CD1c-positive myeloid dendritic cell (primary cell): Measurements from ENCODE around the gene ARHGAP24.
A peak's percentile ranks its signal among the peaks of the same experiment; 100 is the strongest.
"Not testable (repeated sequence)": the region's sequence is repeated elsewhere in the genome, so short reads cannot be mapped to it uniquely, and the experiment has no call there.

Experiments used
- DNase-seq: peaks from one replicate; pipeline ENCODE4 v3.0.0-alpha.2; 2016; ENCODE audit errors: extremely low spot score

The ARHGAP24 gene

DNA sequence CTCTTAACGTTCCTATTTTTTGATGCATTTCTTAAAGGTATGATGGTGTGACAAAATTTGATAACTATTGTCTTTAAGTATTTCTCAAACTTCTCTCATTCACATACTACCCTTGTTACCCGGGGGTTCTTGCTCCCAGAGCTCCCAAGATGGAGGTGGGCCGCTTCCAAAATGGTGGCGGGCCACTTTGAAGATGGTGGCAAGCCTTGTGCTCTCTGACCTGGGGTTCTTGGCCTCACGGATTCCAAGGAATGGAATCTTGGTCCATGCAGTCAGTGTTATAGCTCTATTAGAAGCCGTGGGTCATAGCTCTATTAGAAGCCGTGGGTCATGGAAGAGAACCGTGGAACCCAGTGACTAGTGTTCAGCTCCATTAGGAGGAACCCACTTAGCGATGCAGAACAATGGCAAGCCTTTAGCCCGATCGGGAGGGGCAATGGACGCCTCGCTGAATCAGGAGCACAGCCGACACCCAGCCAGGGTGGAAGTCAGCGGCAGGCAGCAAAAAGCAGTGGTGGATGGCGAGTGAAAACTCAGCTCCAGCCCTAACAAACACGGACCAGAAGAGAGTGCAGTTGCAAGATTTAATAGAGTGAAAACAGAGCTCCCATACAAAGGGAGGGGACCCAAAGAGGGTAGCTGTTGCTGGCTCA, 481.5 kb downstream of the ARHGAP24 start:
- no peak for DNase-seq

DNA sequence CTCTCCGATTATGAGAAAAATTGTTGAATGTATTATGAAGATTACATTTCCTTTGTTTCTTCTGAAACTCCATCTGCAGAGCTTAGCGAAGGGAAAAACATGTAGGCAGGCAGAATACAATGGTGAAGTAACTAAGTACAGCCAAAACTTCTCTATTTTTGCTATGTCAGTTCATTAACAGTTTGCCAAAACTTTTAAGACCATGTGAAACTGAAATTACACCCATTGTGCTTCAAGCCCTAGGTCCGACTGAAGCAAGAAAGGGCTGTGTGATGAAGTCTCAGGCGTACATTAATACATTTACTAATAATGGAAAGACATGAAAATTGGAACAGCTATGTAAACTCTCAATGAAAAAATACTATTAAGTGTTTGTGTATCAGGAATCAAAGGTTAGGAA, 486.9 kb downstream of the ARHGAP24 start:
- DNase-seq, result no peak

DNA sequence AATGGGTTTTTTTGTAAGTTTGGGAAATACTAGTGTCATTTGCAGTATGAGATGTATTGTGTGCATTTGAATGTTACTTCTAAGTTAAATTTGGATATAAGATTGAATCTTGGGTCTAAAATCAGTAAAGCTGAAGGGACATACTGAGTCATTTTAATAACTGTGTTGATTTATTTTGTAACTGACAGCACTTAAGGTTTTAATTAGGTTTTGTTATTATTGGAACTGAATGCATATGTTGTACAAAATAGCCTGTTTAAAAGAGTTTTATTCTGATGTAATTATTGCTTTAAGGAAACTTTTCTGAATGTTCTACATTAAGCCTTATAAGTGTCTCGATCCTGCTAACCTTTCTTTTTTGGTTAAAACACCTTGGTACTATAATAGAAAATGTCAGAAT, 488.3 kb downstream of the ARHGAP24 start:
- no peak for DNase-seq

DNA sequence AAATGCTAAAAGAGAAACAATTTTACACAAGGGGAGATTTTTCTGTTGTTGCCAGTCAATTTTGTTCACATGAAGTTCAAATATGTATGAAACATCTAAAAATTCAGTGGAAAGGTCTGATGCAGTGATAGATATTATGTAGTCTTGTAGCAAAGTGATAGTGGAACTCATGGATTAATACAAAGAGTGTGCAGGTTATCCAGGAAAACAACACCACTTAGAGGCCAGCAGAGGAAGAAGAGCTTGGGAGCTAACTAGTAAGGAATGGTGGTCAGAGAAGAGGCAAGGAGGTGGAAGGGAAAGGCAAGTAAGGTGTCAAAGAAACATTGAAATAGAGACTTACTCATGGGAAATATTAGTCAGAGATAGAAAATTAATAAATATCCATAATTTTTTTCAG, 489.3 kb downstream of the ARHGAP24 start:
- no peak for DNase-seq

DNA sequence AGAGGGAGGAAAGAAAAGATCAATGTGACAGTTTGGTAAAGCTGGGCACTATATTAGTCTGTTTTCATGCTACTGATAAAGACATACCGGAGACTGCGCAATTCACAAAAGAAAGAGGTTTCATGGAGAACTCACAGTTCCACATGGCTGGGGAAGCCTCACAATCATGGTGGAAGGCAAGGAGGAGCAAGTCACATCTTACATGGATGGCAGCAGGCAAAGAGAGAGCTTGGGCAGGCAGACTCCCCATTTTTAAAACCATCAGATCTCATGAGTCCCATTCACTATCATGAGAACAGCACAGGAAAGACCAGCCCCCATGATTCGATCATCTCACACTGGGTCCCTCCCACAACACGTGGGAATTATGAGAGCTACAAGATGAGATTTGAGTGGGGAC, 490.1 kb downstream of the ARHGAP24 start:
- DNase-seq, result not testable (repeated sequence)

DNA sequence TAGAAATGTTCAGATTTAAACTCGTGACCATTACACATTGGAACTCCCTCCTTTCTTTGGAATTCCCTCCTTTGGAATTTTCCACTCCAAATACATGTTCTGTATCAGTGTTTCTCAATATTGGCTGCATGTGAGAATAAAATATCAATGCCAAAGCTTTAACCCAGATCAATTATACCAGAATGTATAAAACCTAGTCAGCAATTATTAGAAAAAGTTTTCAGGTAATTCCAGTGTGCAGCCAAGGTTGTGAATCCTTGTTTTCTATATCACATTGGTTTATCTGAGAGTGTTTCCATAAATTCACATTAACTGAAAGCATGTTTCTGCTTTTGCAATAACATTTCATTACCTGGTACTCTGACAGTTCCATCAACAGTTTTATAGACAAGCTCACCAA, 490.6 kb downstream of the ARHGAP24 start:
- DNase-seq, result no peak

DNA sequence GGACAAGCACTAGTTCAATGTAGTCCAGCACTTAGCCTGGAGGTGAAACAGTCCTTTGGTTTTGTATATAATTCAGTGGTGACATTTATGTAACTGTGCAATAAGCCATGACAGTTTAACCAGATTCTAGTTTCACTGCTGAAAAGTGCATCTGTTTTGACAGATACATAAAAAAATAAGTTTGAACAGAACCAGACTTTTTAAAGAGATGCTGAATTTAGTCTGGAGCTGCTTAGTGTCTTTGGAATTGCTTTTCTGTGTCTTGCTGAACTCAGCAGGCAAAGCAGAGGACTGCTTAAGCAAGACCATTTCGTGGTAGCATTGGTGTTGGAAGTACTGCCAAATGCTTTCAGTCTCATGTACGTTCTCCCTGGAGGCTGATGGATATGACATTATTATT, 491.4 kb downstream of the ARHGAP24 start:
- DNase-seq, result no peak

DNA sequence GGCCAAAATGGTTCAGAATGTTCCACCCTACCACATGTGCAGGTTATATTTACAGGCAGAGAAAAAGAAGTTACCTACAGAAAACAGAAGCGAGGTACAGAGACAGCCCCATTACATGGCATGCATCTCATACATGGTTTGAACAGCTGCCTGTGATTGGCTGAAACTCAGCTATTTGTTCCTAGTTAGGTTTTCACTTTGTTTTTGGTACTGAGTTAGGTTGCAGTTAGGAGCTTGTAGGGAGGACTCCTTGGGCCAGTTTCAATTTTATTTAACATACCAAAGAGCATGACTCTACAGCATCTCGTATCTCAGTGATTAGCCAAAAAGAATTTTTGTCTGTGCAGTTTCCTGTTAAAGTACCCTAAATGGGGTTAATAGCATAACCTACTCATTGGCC, 492.9 kb downstream of the ARHGAP24 start:
- DNase-seq, result no peak

DNA sequence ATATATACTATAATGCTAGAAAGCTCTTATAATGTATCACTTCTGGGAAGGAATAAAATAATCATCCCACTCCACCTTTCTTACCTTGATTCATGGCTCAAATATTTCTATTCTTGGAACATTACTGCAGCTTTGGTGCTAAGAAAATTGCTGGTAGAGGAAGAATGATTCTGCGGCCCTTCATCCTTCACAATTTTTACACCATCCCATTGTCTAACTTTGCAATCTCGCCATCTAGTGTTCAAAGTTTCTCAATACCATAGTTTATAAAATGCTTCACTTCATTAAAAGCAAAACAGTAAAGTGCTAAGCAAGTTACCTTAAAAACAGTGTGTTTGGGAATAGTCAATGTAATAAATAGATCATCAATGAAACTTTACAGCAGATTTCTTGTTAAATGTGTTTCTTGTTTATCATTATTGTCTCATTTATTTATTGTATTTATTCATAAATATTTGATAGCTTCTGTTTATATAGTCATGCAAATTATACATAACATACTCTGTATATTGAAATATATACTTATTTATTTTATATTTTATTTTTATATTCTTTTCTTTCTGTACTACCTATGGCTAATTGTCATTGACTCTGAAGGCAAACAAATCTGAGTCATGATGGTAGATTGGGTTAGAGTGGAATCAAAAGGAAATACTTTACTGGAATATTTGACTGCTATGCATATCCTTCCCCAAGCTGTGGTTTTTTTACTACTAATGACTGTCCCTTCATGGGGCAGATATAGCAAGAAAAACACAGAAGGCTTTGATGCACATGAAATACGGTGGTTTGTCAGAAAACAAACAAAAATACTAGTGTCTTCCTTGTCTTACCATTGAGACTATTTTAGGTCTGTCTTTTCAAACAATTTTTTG, 494.2 kb downstream of the ARHGAP24 start:
- peak; percentile 47 for DNase-seq

DNA sequence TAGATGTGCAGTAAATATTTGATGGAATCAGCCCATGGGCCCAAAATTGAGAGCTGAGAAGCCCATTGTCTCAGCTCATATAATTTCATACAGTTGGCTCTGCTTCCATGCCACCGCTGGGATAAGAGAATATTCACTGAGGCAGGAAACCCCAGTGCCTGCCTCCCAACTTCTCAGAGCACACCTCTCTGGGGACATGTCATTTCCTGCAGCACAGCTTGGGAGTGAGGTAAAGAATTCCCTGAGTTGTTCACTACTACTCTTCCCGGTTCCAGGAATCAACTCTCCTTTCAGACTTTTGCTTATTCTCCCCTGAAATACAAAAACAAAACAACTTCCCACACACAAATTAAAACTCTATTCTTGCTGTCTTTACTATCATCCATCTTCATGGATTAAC, 495.6 kb downstream of the ARHGAP24 start:
- DNase-seq, result no peak

DNA sequence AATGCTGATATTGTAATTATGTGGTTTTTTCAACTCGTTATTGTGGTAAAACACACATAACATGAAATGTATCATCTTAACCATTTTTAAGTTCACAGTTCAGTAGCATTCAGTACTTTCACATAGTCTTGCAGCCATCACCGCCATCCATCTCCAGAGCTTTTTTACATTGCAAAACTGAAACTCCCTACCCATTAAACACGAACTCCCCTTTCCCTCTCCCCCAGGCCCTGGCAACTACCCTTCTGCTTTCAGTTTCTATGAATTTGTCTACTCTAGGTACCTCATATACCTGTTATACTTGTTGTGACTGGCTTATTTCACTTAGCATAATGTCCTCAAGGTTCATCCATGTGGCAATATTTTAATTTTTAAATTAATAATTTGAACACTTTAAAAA, 504.3 kb downstream of the ARHGAP24 start:
- no peak for DNase-seq

DNA sequence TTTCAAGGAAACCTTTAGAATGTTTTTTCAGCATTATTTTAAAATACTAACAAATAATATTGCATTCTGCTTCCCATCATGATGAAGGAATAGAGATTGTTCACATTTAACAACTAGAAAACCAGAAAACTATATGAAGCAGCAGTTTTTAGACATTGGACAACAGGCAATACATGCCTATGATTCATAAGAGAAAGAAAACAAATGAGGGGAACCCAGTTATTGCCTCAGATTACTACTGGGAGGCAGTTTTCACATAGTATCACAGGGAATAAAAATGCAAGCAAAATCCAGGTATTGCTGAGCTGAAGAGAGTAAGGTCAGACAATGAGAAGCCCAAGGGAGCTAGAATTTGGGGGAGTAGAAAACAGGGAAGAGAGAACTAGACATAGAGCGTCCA, 511.3 kb downstream of the ARHGAP24 start:
- DNase-seq, result no peak

DNA sequence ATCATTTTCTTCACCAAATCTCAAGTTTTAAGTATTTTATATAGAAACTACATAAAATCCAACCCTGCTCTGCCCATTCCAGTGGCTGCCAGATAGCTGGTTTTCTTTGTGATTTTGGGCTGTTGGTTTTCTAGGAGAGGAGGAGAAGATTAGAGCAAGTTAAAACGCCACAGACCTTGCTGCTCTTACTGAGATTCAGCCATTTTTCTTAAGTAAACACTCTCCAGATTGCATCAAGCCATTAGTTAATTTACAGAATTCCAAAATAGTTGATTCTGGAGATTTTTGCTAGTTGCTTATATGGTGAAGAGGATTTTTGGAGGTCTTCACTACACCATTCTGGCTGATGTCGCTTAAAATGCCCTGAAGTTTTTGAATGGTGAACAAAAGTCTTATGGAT, 518.7 kb downstream of the ARHGAP24 start:
- no peak for DNase-seq

DNA sequence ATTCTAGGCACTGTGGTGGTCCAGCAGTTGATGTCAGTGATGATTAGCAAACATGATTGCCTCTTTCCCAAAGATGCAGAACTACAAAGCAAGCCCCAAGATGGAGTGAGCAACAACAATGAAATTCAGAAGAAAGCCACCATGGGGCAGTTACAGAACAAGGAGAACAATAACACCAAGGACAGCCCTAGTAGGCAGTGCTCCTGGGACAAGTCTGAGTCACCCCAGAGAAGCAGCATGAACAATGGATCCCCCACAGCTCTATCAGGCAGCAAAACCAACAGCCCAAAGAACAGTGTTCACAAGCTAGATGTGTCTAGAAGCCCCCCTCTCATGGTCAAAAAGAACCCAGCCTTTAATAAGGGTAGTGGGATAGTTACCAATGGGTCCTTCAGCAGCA, 519.6 kb downstream of the ARHGAP24 start:
- no peak for DNase-seq

DNA sequence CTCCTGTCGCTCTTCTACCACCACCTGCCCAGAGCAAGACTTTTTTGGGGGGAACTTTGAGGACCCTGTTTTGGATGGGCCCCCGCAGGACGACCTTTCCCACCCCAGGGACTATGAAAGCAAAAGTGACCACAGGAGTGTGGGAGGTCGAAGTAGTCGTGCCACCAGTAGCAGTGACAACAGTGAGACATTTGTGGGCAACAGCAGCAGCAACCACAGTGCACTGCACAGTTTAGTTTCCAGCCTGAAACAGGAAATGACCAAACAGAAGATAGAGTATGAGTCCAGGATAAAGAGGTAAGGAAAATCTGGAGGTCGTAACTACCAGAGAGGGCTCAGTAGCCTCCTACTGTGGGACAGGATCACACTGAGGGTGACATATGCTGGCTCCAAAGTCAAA, 520.4 kb downstream of the ARHGAP24 start:
- DNase-seq, result no peak

DNA sequence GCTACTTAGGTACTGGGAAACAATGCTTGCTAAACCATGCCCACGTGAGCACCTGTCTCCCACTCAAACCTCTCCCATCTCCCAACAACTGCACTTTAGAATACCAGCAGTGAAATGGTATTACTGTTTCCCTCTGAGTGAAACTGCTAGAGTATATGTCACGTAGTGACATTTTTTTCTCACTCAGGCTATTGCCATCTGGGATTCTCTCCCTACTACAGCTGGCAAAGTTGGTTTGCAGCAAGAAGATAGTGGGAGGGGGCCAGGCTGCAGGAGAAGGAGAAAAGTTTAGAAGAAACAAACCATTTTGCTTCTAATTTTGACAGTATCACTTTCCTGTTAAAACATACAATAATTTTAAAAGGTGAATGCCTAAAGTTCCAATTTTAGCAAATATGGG, 526.6 kb downstream of the ARHGAP24 start:
- DNase-seq, result no peak

DNA sequence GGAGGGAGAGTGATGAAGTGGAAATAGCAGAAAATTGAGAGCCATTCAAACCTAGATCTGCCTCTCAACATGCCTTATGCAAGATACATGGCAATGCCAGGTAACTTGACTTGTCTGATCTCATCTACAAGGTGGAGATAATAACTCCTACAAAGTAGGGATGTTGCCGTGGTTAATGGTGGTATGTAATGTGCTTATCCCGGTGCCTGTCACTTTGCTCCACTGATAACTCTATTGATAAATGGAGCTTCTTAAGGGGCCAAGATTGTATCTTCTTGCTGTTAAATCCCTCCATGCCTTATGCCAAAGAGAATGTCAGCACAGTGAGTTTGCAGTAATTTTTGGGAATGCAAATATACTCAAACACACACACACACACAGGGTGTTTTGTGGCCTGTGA, 529.1 kb downstream of the ARHGAP24 start:
- DNase-seq, result no peak

DNA sequence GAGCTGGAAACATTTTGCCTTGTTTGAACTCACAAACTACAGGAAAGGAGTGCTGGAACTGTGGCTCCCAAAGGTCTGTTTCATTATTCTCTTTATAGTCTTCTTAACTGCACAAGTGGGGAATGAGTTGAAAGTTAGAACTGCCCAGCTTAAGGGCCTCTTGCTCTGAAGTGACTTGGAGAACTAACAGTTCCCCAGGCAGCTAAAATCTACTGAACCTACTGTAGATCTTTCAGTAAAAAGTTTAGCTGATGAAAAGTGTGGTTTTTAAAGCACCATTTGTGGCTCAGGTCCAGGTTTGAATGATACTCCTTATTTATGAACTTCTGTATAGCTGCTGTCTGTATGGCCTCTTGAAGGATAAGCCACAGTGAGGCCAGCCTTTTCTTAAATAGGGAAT, 531.1 kb downstream of the ARHGAP24 start:
- DNase-seq, result no peak

DNA sequence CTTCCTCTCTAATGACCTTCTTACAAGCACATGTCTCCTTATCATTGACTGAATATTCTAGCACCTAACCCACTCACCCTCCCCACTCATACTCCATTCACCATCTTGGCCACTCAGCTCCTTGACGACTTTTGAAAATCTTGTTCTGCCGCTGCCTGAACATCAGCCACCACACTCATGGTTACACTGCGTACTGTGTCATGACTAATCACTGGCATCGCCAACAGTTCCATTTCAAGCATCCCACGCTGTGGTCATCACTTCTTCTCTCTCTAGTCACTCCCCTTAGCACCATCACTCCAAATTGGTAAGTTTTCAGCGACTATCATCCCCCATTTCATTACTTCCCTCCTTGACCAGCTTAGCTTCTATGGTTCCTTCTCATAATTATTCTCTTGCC, 532.1 kb downstream of the ARHGAP24 start:
- DNase-seq, result no peak

DNA sequence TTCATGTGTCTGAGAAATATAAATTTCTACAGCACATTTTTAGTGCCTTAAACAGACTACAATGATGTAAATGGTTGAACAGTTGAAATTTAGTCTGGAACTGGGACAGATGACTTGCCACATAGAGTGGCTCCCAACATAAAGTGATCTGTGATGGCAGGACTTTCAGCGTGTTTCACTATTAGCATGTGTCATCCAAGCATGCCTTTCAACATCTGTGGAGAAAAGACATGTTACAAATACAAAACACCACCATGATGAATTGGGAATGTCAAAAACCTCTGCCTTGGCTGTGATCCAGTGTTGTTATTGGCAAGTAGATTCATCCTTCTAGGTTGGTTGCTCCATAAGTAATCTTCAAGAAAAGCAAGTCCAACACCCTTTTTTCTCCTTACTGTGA, 536.2 kb downstream of the ARHGAP24 start:
- no peak for DNase-seq

DNA sequence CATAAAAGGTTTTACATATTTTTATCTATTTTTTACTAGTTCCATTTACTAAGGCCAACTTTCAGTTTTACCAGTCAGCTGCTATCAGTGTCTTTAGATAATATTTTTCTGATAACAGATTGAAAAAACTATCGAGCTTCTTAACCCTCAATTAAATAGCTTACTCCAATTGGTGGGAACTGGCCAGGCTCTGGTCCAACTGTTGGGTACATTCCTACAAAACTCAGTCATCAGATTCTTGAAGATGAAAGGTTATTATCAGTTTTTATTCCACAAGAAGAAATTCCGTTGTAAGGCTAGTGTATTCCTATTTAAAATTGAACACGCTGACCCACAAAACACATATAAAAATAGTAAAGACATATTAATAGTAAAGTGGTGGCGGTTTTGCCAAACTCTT, 538.7 kb downstream of the ARHGAP24 start:
- no peak for DNase-seq

DNA sequence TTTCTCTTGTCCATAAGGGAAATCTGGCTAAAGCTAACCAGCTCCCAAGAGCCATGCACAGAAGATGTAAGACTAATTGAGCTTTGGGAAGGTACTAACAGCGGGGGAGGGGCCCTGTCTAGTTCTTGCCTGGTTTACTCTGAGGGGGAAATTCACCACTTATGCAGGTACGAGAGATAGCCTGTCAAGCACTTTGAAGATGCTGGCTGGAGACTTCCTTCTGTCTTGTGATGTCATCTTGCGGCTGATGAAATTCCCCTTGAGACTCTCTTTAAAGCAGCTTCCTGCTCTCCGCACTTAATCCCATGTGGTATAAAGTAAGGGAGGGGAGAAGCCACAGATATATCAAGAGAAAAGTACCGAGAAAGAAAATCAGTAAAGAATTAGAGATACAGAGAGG, 539.6 kb downstream of the ARHGAP24 start:
- no peak for DNase-seq
